Heart right ventricle (tissue), 16 donors: Measurements from ENCODE around the gene CPZ. TPM values are rescaled to one million over a fixed set of nuclear protein-coding genes. Genes with fewer than 3 reads are reported as not detected.

Source experiments
- ATAC-seq, 8 donors: fragments of 200-7000 bp; cut with Tn5 transposase; one replicate each; pipeline ENCODE4 v1.9.1; 2020; ENCODE audit warnings: mild to moderate bottlenecking in 8 of 8, moderate library complexity in 8 of 8, moderate number of reproducible peaks in 1 of 8
- DNase-seq, 2 donors: peaks; one replicate each; pipeline ENCODE4 v3.0.0-alpha.2; 2020
- H3K27ac ChIP-seq, 10 donors: fragments of 200-600 bp; sonication (generic) in 2 of 10; one replicate each; pipeline versions ENCODE4 v1.5.0 to v1.8.0; 2020 to 2022; ENCODE audit warnings: mild to moderate bottlenecking in 3 of 10
- H3K27me3 ChIP-seq, 7 donors: fragments of 200-600 bp; one replicate each; pipeline ENCODE4 v1.8.0; 2021 to 2022; ENCODE audit warnings: mild to moderate bottlenecking in 2 of 7
- H3K36me3 ChIP-seq, 9 donors: fragments of 200-600 bp; sonication (generic) in 1 of 9; one replicate each; pipeline versions ENCODE4 v1.5.0 to v1.8.0; 2020 to 2022; ENCODE audit warnings: mild to moderate bottlenecking in 2 of 9
- H3K4me1 ChIP-seq, 9 donors: fragments of 200-600 bp; sonication (generic) in 1 of 9; one replicate each; pipeline versions ENCODE4 v1.5.0 to v1.8.0; 2020 to 2022; ENCODE audit warnings: mild to moderate bottlenecking in 4 of 9
- H3K4me3 ChIP-seq, 10 donors: fragments of 200-600 bp; sonication (generic) in 2 of 10; one replicate each; pipeline versions ENCODE4 v1.5.0 to v1.8.0; 2020 to 2022; ENCODE audit warnings: mild to moderate bottlenecking in 7 of 10, moderate library complexity in 2 of 10
- H3K9me3 ChIP-seq, 11 donors: fragments of 200-600 bp in 10 of 11; sonication (generic) in 2 of 11; one replicate each; pipeline versions ENCODE4 v1.5.0 to v1.8.0; 2013 to 2022; ENCODE audit warnings: mild to moderate bottlenecking in 2 of 11, control low read depth in 1 of 11, moderate library complexity in 1 of 11
- CTCF ChIP-seq, 9 donors: fragments of 200-600 bp; sonication (generic) in 2 of 9; IDR thresholded peaks; one replicate each; pipeline versions ENCODE4 v1.5.0 to v1.8.0; 2021 to 2022; ENCODE audit warnings: antibody characterized with exemption in 9 of 9, mild to moderate bottlenecking in 5 of 9, moderate library complexity in 1 of 9
- WGBS, 2 donors: extraction: QIAGEN DNeasy Blood & Tissue Kit; methylation state at CpG; one replicate each; pipeline ENCODE4 v1.1.7; 2013; ENCODE audit warnings: inconsistent platforms in 1 of 2; 5-methylcytosine and 5-hydroxymethylcytosine counted together
- intact Hi-C, 10 donors: fragments of 100-400 bp; cut with DNase I; formaldehyde crosslinking; loops; one replicate each; pipeline versions ENCODE4 v1.11.1 to v1.14.2; 2022
- polyA plus RNA-seq, 2 donors: library from polyadenylated mRNA; stranded (reverse); fragments of 200-250 nt; gene quantifications; one replicate each; pipeline ENCODE4 v1.2.3, GENCODE V29; 2013
- total RNA-seq, 10 donors: library from RNA; stranded (reverse); fragmentation: NEBNext Ultra II Directional in 3 of 10; extraction: Animal tissue kit (Norgen Biotek cat#: 25700) in 3 of 10; gene quantifications; one replicate each; pipeline versions ENCODE4 v1.2.1 to v1.2.4, GENCODE V29; 2021 to 2023
- donor health status: Arrhythmogenic right ventricular cardiomyopathy.
- donor health status: ischemic (EF 13 %, LVEDD 7.1; RV severe dilation, severe dysfunction).
- donor health status: healthy with polysubstance abuse.
- donor health status: DM: no; HTN: yes; CAD: no.
- donor health status: DM: no; HTN: no; CAD: no.
- donor health status: ischemic (EF 25% LVEDD 6.9; RV normal size, moderate dysfunction).
- donor health status: ischemic (EF 25% LVEDD 5.7; RV mildly dilated, moderate dysfunction).
- donor health status: healthy.
- donor health status: DM: yes; HTN: yes; CAD: no.
- donor health status: Ischemic cardiomyopathy.
- donor health status: ischemic (EF 35%, LVEDD 5.7; RV mildly dilated, moderate dysfunction).
- donor health status: nonischemic (EF 11% LVEDD 7.7; RV severe dilation, severe dysfunction).
- donor health status: DM: yes; HTN: yes; CAD: no.
- donor health status: PGD.
- donor health status: ischemic (EF 29% LVEDD 5.4; RV normal size, mild dysfunction).
- donor health status: nonischemic (EF 23%, LVEDD 6.1; RV moderate dilation, normal function).

The CPZ gene
- total and polyA plus RNA-seq, 12 donors: 0.12 to 0.85 (median 0.70) TPM; not detected in 5

GRCh38 chr4:8588196-8588470 is 4.4 kb upstream of the CPZ start:
- 82 to 88% methylated on average over 2 of the region's 2 CpGs for WGBS, 2 donors
- TF ChIP-seq CTCF (IDR thresholded peaks at IDR 0.05): no peak
- intact Hi-C loops: loop anchor here in 1 of 10 donors (2.0 kb wide), 1 partner anchor 119 kb away; no protein-coding TSS in a partner anchor
- peaks cover 0 to 10% (median 0%) of the 10 kb centered on the region in 9 donors for H3K4me1 ChIP-seq
- no peaks in the 10 kb centered on the region for H3K36me3 ChIP-seq
- H3K9me3 ChIP-seq: no peaks in the 10 kb centered on the region
- DNase-seq: no peak
- H3K27me3 ChIP-seq: peaks cover 15 to 99% (median 86%) of the 10 kb centered on the region in 7 donors
- no peak overlapping the region for H3K4me3 ChIP-seq
- ATAC-seq: no peak
- H3K27ac ChIP-seq: no peak overlapping the region

- no peak for TF ChIP-seq CTCF (IDR thresholded peaks at IDR 0.05)
- H3K9me3 ChIP-seq: no peaks in the 10 kb centered on the region
- peaks cover 15 to 99% (median 90%) of the 10 kb centered on the region in 7 donors for H3K27me3 ChIP-seq
- 82 to 85% methylated on average over 10 of the region's 10 CpGs for WGBS, 2 donors
- no peak overlapping the region for H3K27ac ChIP-seq
- DNase-seq (no peak), ATAC-seq (no peak)
- no peaks in the 10 kb centered on the region for H3K36me3 ChIP-seq
- intact Hi-C loops: loop anchor here in 1 of 10 donors (2.0 kb wide), 1 partner anchor 121 kb away; no protein-coding TSS in a partner anchor
- H3K4me3 ChIP-seq: no peak overlapping the region
- peaks cover 0 to 12% (median 0%) of the 10 kb centered on the region in 9 donors for H3K4me1 ChIP-seq
These were observed 3.2 kb upstream of the CPZ start for GRCh38 chr4:8589336-8589735.

- H3K9me3 ChIP-seq: no peaks in the 10 kb centered on the region
- ATAC-seq (no peak), DNase-seq (no peak)
- H3K4me1 ChIP-seq: peaks cover 0 to 12% (median 0%) of the 10 kb centered on the region in 9 donors
- no peak for TF ChIP-seq CTCF (IDR thresholded peaks at IDR 0.05)
- no peak overlapping the region for H3K27ac ChIP-seq
- intact Hi-C loops: loop anchor here in 9 of 10 donors (2.0 to 10.0 kb wide), 5 partner anchors 118 to 348 kb away; no protein-coding TSS in a partner anchor
- peaks cover 15 to 93% (median 87%) of the 10 kb centered on the region in 7 donors for H3K27me3 ChIP-seq
- H3K4me3 ChIP-seq: no peak overlapping the region
- no peaks in the 10 kb centered on the region for H3K36me3 ChIP-seq
- whole genome bisulfite sequencing, 2 donors: 44 to 54% methylated on average over 11 of the region's 11 CpGs
These were observed 2.6 kb upstream of the CPZ start for GRCh38 chr4:8589823-8590545.

- no peak for DNase-seq
- ATAC-seq: no peak
- 77 to 83% methylated on average over 5 of the region's 5 CpGs for WGBS, 2 donors
- Histone ChIP-seq H3K9me3 (no peaks in the 10 kb centered on the region), H3K27ac (no peak overlapping the region), H3K4me1 (peaks cover 0 to 12% (median 0%) of the 10 kb centered on the region in 9 donors), H3K4me3 (no peak overlapping the region), H3K36me3 (no peaks in the 10 kb centered on the region), H3K27me3 (peaks cover 15 to 89% (median 82%) of the 10 kb centered on the region in 7 donors)
- intact Hi-C loops: loop anchor here in 9 of 10 donors (5.0 to 10.0 kb wide), 4 partner anchors 118 to 348 kb away; no protein-coding TSS in a partner anchor
- no peak for TF ChIP-seq CTCF (IDR thresholded peaks at IDR 0.05)
These were observed 2.1 kb upstream of the CPZ start for GRCh38 chr4:8590546-8590880.
